Measurements from ENCODE around the gene CCDC138. TPM values are rescaled to one million over a fixed set of nuclear protein-coding genes. Genes with fewer than 3 reads are reported as not detected.
A peak's percentile ranks its signal among the peaks of the same experiment; 100 is the strongest.

The CCDC138 gene
- total and polyA plus RNA-seq, 2 of the 13 experiments (the other 11 are each of a cell fraction or from before 2014, with no cell fraction given) = 5.6 to 32.5 TPM

DNA sequence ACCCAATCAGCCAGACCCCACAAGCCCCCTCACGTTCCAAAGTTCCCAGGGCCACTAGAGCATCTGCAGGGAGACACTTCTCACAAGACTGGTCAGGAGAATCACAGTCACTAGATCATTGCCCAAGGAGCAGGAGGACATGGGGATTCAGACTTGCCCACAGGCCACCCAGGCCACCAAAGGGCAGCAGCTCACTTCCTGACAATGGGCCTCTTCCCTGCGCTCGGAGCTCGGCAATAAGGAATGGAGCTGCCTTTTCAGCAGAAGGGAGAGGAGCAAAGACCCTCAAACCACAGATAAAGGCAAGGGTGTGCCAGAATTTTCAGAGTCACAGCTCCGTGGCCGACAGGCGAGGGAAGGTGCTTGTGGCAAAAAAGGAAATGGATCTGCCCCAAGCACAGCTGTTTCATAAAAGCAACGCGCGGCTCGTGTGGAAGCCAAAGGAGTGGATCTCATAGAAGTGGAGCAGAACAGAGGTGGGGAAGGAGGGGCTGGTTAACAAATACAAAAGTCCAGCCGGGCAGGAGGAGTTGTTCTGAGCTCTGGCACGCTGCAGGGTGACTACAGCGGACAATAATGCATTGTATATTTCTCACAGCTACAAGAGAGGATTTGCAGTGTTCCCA lies 130.3 kb downstream of the CCDC138 start:
- WGBS (ENCODE audit: low lambda C conversion rate) = 8% methylated on average over 13 of the region's 14 CpGs
- DNase-seq (ENCODE audit: low spot score) (peak; percentile 47), ATAC-seq (peak; percentile 90), FAIRE-seq (peak; percentile 78)
- Histone ChIP-seq H3K36me3 (replicated peaks in 1 of 2; ENCODE audit: control insufficient read depth in 1 of 2, insufficient read depth in 2 of 2, low read length in 2 of 2) (no peaks in the 10 kb centered on the region), H2AFZ (ENCODE audit: low read length) (peak overlapping the region; percentile 23), H3K27ac (ENCODE audit: extremely low read length, insufficient read depth, low read length) (no peak overlapping the region), H4K20me1 (ENCODE audit: insufficient read depth, low read length) (no peaks in the 10 kb centered on the region), H3K9ac (ENCODE audit: insufficient read depth, low read depth, low read length) (no peak overlapping the region), H3K4me1 (ENCODE audit: insufficient read depth, low read length) (peaks cover 19% of the 10 kb centered on the region), H3K4me3 (replicated peaks in 1 of 3; ENCODE audit: insufficient read depth in 1 of 3, low read depth in 2 of 3, low read length in 3 of 3) (peak overlapping the region; percentile 5 to 56 (median 20); a peak in 5 of 6 replicates), H3K4me2 (ENCODE audit: low read depth, low read length) (peak overlapping the region; percentile 82), H3K27me3 (ENCODE audit: control insufficient read depth in 1 of 2, insufficient read depth in 2 of 2, low read length in 2 of 2) (peaks cover 3 to 40% of the 10 kb centered on the region in 2 experiments; a peak in 4 of 5 replicates), H3K79me2 (ENCODE audit: insufficient read depth, low read length) (no peaks in the 10 kb centered on the region), H3K9me3 (ENCODE audit: low read length) (no peaks in the 10 kb centered on the region)
- intact Hi-C loops (cut with micrococcal nuclease; ENCODE audit: unreplicated experiment) = no loop called here
- ChIA-PET CTCF (ENCODE audit: low intra/inter-chr PET ratio, low total read pairs) (no interaction called here), POLR2A (interaction anchor here (1.2 kb wide), 1 partner anchor 12 kb away, joined by 3 read pairs; no protein-coding TSS in a partner anchor)
- BruUV-seq (replicated peaks) = no TSS peak
- in situ Hi-C loops (cut with HindIII; ENCODE audit: extremely low pct_ligation_motif_present, low pct_unique_long_range_greater_than_20kb) = no loop called here
- TF ChIP-seq ZSCAN25 (CRISPR knock-in tag; IDR thresholded peaks at IDR 0.05) (peak; percentile 89; the same call in 1 of the 2 replicates), PAXIP1 (CRISPR knock-in tag; conservative IDR thresholded peaks at IDR 0.05) (peak; percentile 40; the same call in 1 of the 2 replicates), SOX5 (CRISPR knock-in tag; IDR thresholded peaks at IDR 0.05; ENCODE audit: borderline replicate concordance) (peak; percentile 72), ZNF292 (CRISPR knock-in tag; IDR thresholded peaks at IDR 0.05; ENCODE audit: borderline replicate concordance, low read depth) (peak; percentile 33; the same call in 1 of the 2 replicates), ZNF263 (CRISPR knock-in tag; IDR thresholded peaks at IDR 0.05) (peak; percentile 38; the same call in 1 of the 2 replicates), SOX13 (IDR thresholded peaks at IDR 0.05) (no peak), SOX13 (CRISPR knock-in tag; conservative IDR thresholded peaks at IDR 0.05 in 1 of 2, IDR thresholded peaks at IDR 0.05 in 1 of 2) (peak in 1 of 2 experiments; percentile 53; a peak in 1 of 4 replicates), ATF7 (IDR thresholded peaks at IDR 0.05) (no peak), ATF7 (CRISPR knock-in tag; IDR thresholded peaks at IDR 0.05) (0 out of 2 replicates have a peak, but pooled peaks have one; percentile 38), SOX6 (IDR thresholded peaks at IDR 0.05) (no peak), SOX6 (CRISPR knock-in tag; IDR thresholded peaks at IDR 0.05) (peak; percentile 37; the same call in 1 of the 2 replicates), MTA1 (CRISPR knock-in tag; IDR thresholded peaks at IDR 0.05; ENCODE audit: borderline replicate concordance) (0 out of 2 replicates have a peak, but pooled peaks have one; percentile 46), MBNL3 (CRISPR knock-in tag; conservative IDR thresholded peaks at IDR 0.05) (no peak), ZNF556 (CRISPR knock-in tag; IDR thresholded peaks at IDR 0.05; ENCODE audit: borderline replicate concordance) (0 out of 2 replicates have a peak, but pooled peaks have one; percentile 75)
- TF ChIP-seq, protein P1, sequence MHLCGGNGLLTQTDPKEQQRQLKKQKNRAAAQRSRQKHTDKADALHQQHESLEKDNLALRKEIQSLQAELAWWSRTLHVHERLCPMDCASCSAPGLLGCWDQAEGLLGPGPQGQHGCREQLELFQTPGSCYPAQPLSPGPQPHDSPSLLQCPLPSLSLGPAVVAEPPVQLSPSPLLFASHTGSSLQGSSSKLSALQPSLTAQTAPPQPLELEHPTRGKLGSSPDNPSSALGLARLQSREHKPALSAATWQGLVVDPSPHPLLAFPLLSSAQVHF (CRISPR knock-in tag; IDR thresholded peaks at IDR 0.05) = no peak
- TF ChIP-seq, protein P2, sequence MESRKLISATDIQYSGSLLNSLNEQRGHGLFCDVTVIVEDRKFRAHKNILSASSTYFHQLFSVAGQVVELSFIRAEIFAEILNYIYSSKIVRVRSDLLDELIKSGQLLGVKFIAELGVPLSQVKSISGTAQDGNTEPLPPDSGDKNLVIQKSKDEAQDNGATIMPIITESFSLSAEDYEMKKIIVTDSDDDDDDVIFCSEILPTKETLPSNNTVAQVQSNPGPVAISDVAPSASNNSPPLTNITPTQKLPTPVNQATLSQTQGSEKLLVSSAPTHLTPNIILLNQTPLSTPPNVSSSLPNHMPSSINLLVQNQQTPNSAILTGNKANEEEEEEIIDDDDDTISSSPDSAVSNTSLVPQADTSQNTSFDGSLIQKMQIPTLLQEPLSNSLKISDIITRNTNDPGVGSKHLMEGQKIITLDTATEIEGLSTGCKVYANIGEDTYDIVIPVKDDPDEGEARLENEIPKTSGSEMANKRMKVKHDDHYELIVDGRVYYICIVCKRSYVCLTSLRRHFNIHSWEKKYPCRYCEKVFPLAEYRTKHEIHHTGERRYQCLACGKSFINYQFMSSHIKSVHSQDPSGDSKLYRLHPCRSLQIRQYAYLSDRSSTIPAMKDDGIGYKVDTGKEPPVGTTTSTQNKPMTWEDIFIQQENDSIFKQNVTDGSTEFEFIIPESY (CRISPR knock-in tag; IDR thresholded peaks at IDR 0.05) = no peak

All from HepG2 (cell line).